HG03159 (cell line): ENCODE data around the gene DNAJC27.
"Not testable (repeated sequence)": the region's sequence is repeated elsewhere in the genome, so short reads cannot be mapped to it uniquely, and the experiment has no call there.

Experiments
- ATAC-seq: cut with Tn5 transposase; IDR thresholded peaks from one replicate; pipeline ENCODE4 v1.9.1; 2021; ENCODE audit warnings: mild to moderate bottlenecking, moderate library complexity; ENCODE audit not compliant: unreplicated experiment

Gene DNAJC27

GRCh38 chr2:24971536-24972314, at the start of gene DNAJC27:
DNAJC27 (minus strand) TSS chr2:24971955; CDS start chr2:24971904, 51 bp downstream.
- peak; percentile 95 for ATAC-seq

- no peak for ATAC-seq
These were observed 46.9 kb upstream of the DNAJC27 start for GRCh38 chr2:25018681-25019080.

GRCh38 chr2:25014631-25015030, 42.9 kb upstream of the DNAJC27 start:
- no peak for ATAC-seq

GRCh38 chr2:25011342-25011741, 39.6 kb upstream of the DNAJC27 start:
- ATAC-seq: not testable (repeated sequence)

- no peak for ATAC-seq
These were observed 38.2 kb upstream of the DNAJC27 start for GRCh38 chr2:25009954-25010353.

- no peak for ATAC-seq
These were observed 30.3 kb upstream of the DNAJC27 start for GRCh38 chr2:25002066-25002465.

GRCh38 chr2:25001325-25001637, 29.5 kb upstream of the DNAJC27 start:
- ATAC-seq: no peak

GRCh38 chr2:25000503-25001324, 29.0 kb upstream of the DNAJC27 start:
- no peak for ATAC-seq

GRCh38 chr2:25000036-25000435, 28.3 kb upstream of the DNAJC27 start:
- ATAC-seq: no peak

GRCh38 chr2:24999097-24999496, 27.3 kb upstream of the DNAJC27 start:
- ATAC-seq: not testable (repeated sequence)

- no peak for ATAC-seq
These were observed 22.5 kb upstream of the DNAJC27 start for GRCh38 chr2:24994146-24994724.

- ATAC-seq: no peak
These were observed 21.8 kb upstream of the DNAJC27 start for GRCh38 chr2:24993406-24994145.

GRCh38 chr2:24986372-24986771, 14.6 kb upstream of the DNAJC27 start:
- ATAC-seq: no peak

- ATAC-seq: no peak
These were observed 13.8 kb upstream of the DNAJC27 start for GRCh38 chr2:24985511-24985910.

GRCh38 chr2:24984912-24985311, 13.2 kb upstream of the DNAJC27 start:
- no peak for ATAC-seq

GRCh38 chr2:24981411-24982136, 9.8 kb upstream of the DNAJC27 start:
- no peak for ATAC-seq

GRCh38 chr2:24978661-24979060, 6.9 kb upstream of the DNAJC27 start:
- no peak for ATAC-seq

- ATAC-seq: no peak
These were observed 5.9 kb upstream of the DNAJC27 start for GRCh38 chr2:24977631-24978030.

- no peak for ATAC-seq
These were observed 2.1 kb upstream of the DNAJC27 start for GRCh38 chr2:24973812-24974211.

- ATAC-seq: no peak
These were observed 683 bp upstream of the DNAJC27 start for GRCh38 chr2:24972315-24972961.
